ENCODE data around the gene PNPLA3.

DNA sequence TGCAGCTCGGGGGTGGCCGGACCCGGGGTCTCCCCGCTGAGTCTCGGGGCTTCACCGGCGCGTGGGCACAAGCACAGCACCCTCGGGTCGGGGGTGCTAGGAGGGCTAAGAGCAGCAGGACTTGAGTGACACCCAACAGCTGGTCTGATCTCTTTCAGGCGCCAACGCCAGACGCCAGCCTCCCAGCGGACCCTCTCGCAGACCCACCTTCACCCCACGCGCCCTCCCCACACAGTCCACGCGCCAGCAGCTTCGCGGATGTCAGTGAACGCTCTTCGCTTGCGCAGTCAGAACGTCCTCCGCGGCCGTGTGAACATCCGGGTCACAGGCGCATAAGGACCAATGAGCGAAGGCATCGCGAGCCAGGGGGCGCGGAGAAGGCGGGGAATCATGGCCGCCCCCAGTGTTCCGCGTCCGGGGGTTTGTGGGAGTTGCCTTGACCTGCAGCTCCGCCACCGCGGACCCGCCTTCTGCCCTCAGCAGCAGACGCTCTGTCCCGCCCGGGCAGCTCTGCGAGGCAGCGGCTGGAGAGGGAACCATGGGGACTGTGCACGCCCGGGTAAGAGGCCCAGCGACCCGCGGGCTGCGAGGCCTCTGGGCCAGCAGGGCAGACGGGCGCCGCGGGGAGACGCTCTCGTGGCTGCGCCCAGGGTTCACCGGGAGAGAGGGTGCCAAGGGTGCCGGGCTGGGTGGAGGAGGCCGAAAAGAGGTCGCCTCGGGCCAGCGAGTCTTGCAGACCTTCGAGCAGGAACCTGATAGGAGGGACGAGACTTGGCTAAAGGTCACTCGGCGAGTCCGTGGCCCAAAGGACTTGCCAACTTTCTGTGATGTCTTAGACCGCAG lies 31.7 kb downstream of the PNPLA3 start, which contains the start of gene SAMM50:
- TF ChIP-seq, protein P1, sequence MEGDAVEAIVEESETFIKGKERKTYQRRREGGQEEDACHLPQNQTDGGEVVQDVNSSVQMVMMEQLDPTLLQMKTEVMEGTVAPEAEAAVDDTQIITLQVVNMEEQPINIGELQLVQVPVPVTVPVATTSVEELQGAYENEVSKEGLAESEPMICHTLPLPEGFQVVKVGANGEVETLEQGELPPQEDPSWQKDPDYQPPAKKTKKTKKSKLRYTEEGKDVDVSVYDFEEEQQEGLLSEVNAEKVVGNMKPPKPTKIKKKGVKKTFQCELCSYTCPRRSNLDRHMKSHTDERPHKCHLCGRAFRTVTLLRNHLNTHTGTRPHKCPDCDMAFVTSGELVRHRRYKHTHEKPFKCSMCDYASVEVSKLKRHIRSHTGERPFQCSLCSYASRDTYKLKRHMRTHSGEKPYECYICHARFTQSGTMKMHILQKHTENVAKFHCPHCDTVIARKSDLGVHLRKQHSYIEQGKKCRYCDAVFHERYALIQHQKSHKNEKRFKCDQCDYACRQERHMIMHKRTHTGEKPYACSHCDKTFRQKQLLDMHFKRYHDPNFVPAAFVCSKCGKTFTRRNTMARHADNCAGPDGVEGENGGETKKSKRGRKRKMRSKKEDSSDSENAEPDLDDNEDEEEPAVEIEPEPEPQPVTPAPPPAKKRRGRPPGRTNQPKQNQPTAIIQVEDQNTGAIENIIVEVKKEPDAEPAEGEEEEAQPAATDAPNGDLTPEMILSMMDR (optimal IDR thresholded peaks at IDR 0.05 in 1 of 3, IDR thresholded peaks at IDR 0.05 in 1 of 3, conservative IDR thresholded peaks at IDR 0.05 in 1 of 3; ENCODE audit: extremely low read depth in 1 of 3, insufficient read depth in 2 of 3, low read length in 3 of 3): peak in 2 of 3 experiments; percentile 9 to 34
- no peak for TF ChIP-seq EZH2 (IDR thresholded peaks at IDR 0.05; ENCODE audit: low read length)

Measured in keratinocyte (primary cell).